ENCODE data around the gene IL1B.
"Not testable (repeated sequence)": the region's sequence is repeated elsewhere in the genome, so short reads cannot be mapped to it uniquely, and the experiment has no call there.

The IL1B gene

DNA sequence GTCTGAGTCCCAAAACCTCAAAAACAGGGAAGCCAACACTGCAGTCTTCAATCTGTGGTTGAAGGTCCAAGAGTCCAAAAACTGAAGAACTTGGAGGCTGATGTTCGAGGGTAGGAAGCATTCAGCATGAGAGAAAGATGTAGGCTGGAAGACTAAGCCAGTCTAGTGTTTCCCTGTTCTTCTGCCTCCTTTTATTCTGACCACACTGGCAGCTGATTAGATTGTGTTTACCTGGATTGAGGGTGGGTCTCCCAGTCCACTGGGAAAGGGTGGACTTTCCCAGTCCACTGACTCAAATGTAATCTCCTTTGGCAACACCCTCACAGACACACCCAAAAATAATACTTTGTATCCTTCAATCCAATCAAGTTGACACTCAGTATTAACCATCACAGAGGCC lies 27.5 kb upstream of the IL1B start:
- DNase-seq = no peak
- in situ Hi-C loops (cut with HindIII; ENCODE audit: low pct_ligation_motif_present, low pct_unique_long_range_greater_than_20kb, low sequenced_read_pairs) = no loop called here

DNA sequence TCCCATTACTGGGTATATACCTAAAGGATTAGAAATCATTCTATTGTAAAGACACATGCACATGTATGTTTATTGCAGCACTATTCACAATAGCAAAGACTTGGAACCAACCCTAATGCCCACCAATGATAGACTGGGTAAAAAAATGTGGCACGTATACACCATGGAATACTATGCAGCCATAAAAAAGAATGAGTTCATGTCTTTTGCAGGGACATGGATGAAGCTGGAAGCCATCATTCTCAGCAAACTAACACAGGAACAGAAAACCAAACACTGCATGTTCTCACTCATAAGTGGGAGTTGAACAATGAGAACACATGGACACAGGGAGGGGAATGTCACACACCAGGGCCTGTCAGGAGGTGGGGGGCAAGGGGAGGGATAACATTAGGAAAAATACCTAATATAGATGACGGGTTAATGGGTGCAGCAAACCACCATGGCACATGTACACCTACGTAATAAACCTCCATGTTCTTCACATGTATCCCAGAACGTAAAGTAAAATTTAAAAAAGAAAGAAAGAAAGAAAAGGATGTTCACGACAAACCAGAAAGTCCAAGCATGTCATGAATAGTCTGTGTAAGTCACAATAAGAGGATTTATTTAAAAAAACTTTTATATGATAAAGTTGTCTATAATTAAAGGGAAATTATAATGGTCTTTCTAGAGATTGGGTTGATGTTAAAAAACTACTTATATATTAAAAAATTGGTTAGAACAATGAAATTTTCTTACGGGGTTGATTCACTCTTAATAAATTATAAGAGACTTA lies 23.0 kb upstream of the IL1B start:
- peak; percentile 38 for DNase-seq

DNA sequence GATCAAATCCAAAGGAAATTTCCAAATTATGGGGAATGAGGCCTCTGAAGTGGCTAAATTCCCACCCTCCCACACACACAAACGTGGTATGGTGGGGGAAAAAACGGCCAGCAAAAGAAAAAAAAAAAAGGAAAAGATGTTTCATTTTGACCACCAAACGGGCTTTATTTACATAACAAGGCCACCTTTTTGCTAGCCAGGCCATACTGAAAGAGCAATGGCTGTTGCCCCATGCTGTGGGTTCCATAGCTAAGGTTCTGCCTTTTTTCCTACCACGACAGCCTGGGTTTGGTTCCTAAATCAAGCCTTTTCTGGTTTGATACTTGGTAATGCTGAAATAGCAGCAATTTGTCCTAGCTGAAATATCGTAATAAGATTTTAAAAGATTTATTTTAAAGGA lies 14.0 kb upstream of the IL1B start:
- DNase-seq = no peak
- in situ Hi-C loops (cut with HindIII; ENCODE audit: low pct_ligation_motif_present, low pct_unique_long_range_greater_than_20kb, low sequenced_read_pairs) = no loop called here

More for the DNA sequence above, 23.0 kb upstream of the IL1B start:
- in situ Hi-C loops (cut with HindIII; ENCODE audit: low pct_ligation_motif_present, low pct_unique_long_range_greater_than_20kb, low sequenced_read_pairs) = not testable (repeated sequence)

DNA sequence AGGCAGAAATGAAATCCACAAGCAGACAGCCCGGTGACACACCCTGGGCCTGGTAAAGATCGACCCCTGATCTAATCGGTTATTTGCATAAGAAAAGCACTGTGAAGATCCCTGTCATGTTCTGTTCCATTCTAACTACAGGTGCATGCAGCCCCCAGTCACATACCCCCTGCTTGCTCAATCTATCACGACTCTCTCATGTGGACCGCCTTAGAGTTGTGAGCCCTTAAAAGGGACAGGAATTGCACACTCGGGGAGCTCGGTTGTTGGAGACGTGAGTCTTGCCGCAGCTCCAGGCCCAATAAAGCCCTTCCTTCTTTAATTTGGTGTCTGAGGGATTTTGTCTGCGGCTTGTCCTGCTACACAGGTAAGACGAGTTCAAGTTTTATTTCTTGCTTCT lies 13.4 kb upstream of the IL1B start:
- DNase-seq = no peak
- in situ Hi-C loops (cut with HindIII; ENCODE audit: low pct_ligation_motif_present, low pct_unique_long_range_greater_than_20kb, low sequenced_read_pairs) = no loop called here

DNA sequence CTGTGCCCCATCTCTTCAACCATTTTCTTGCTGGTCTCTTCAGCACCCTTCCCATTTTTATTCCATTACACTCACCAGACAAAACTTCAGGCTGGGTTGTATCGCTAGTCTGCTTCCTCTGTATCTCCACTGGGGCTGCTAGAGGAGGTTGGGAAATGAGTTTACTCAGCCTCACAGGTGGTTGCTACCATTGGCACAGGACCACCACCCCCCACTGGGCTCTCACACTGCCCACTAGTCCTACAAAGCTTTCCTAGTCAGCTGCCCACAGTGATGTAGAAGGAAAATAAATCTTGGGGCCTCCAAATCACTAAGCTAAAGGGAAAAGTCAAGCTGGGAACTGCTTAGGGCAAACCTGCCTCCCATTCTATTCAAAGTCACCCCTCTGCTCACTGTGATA lies 12.3 kb upstream of the IL1B start:
- in situ Hi-C loops (cut with HindIII; ENCODE audit: low pct_ligation_motif_present, low pct_unique_long_range_greater_than_20kb, low sequenced_read_pairs) = no loop called here

DNA sequence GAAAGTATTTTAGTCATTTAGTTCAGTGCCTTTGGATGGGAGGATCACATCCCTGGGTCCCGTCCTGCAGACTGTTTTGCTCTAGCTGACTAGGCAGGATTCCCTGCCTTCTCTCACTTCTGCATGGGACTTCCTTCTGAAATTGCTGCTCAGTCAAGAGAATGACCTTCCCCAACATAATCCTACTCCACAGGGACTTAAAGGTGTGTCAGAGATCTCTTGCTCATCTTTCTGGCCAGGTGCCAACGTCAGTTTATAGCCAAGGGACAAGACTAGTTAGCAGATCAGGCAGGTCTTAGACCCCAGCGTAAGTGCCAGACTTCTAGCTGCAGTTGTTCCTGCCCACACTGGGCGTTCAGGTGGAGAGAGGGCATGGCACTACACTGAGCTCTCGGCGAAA lies 9.5 kb upstream of the IL1B start:
- in situ Hi-C loops (cut with HindIII; ENCODE audit: low pct_ligation_motif_present, low pct_unique_long_range_greater_than_20kb, low sequenced_read_pairs) = no loop called here
- no peak for DNase-seq

More for the DNA sequence above, 12.3 kb upstream of the IL1B start:
- no peak for DNase-seq

DNA sequence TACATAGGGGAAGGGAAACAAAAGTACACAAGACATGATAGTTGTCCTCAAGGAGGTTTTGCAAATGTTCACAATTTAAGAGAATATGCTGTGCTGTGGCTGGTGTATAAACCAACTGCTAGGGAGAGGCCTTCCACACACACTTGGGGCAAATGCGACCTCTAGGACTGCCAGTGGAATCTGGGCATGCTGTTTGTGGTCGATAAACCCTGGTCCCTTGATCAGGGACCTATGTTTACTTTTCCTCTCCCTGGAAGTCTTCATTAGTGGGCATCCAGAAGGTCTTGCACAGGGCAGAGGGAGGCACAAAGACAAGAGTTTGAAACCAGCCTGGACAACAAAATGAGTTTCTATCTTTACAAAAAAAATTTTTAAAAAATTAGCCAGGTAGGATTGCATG lies 7.3 kb upstream of the IL1B start:
- in situ Hi-C loops (cut with HindIII; ENCODE audit: low pct_ligation_motif_present, low pct_unique_long_range_greater_than_20kb, low sequenced_read_pairs) = no loop called here
- DNase-seq = no peak

DNA sequence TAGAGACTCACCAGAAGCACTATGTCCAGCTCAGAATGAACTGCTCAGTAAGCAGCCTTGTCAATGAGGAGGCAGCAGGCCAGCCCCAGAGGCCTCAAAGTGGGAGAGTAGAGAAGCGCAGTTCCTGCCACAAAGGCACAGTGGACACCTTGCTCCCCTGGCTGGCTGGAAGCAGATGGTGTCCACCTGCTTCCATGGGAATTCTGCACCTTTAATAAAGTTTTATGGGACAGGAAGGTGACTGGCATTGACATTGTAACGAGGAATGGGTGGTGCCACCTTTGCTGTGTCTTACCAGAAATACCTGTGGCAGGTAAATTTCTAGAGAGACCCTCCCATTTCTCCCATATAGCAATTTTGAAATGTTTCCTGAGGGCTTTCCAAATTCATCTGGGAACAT lies 6.7 kb upstream of the IL1B start:
- in situ Hi-C loops (cut with HindIII; ENCODE audit: low pct_ligation_motif_present, low pct_unique_long_range_greater_than_20kb, low sequenced_read_pairs) = no loop called here

DNA sequence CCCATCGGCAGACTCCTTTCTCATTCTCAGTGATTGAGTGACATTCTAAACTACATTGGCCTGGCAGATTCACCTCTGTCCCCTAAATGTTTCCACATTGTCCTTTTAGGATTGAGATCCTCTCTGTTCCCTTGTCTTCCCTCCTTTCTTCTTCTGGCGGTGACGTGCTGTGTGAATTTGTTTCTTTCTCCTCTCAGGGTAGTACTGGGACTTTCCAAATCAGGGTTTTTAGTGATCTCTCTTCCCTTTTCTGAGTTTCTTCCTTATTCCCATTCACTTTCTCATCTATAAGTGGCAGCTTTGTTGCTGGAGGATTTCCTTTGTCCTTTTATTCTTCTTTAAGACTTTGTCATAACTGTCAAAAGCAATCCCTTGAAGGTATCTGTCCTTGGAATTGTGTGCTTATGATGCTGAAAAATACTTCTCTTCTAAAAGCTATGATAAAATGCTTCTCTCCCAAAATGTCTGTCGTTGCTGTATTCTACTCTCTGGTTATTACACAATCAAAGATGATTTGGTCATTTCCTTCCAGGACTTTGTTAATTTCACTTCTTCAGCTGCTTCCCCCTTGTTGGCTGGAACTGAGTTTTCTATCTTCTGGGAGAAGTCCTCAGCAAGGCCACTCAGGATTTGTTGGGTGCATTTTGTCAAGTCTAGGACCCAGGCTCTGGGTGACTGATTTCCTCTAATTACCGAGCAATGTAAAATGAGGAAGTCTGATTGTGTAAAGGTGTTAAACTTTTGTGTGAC lies 4.9 kb upstream of the IL1B start:
- DNase-seq = no peak
- in situ Hi-C loops (cut with HindIII; ENCODE audit: low pct_ligation_motif_present, low pct_unique_long_range_greater_than_20kb, low sequenced_read_pairs) = no loop called here

More for the DNA sequence above, 6.7 kb upstream of the IL1B start:
- no peak for DNase-seq

DNA sequence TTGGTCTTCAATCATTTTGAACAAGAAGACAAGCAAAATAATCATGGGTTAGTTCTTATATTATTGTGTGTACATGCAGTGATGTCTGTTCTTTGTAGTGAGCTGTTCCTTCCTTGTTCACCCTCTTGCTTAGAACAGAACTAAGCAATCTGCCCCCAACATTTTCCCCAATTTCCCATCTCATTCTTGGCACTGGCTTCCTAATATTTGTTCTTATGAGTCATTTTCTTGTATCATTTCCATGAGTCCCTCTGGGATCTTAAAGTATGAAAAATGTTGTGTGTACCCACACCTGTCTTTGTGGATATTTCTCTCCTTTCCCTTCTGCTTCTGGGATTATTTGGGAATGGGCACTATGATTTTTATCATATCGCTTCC lies 3.5 kb upstream of the IL1B start:
- in situ Hi-C loops (cut with HindIII; ENCODE audit: low pct_ligation_motif_present, low pct_unique_long_range_greater_than_20kb, low sequenced_read_pairs) = no loop called here

DNA sequence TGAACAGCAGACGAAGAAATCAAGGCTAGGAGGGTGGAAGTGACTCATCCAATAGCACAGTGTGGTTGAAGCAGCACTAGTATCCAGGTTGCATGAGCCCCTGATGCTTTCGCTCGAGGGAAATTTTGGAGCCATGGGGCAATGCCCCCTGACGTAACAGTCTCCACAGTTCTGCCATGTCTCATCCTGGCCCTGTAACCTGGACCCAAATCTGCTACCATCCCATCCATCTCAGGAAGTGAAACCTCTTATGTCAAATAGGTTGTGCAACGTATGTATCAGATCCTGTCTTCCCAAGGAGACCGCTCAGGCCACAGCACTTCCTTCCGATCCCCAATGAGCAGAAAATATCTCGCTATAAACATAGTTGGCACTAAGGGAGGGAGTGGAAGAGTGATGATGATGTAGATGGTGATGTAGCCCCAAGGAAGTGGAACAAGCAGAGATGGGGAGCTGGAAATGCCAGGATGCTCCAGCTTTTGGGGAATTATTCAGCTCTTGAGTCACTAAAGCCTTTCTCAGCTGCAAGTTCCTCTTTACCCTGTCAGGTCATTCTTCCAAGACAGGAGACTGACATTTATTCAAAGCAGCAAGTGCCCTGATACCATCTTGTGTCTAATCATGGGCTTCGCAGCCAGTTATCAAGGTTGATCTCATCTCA lies 3.0 kb upstream of the IL1B start:
- in situ Hi-C loops (cut with HindIII; ENCODE audit: low pct_ligation_motif_present, low pct_unique_long_range_greater_than_20kb, low sequenced_read_pairs) = no loop called here
- DNase-seq = no peak

More for the DNA sequence above, 3.5 kb upstream of the IL1B start:
- DNase-seq = no peak

DNA sequence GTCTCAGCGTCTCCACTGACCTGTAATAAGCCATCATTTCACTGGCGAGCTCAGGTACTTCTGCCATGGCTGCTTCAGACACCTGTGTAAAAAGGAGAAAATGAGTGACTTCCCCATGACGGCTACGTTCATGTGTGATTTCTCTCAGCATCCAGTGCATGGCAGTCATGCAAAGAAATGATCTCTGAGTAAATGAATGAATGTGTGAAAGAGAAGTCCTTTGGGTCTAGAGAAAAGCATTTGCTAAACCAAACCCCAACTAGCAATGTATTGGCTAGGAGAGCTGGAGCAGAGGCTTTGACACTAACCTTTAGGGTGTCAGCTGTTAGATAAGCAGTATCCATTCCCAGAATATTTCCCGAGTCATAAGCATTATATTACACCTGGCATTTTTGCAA lies 417 bp downstream of the IL1B start:
- in situ Hi-C loops (cut with HindIII; ENCODE audit: low pct_ligation_motif_present, low pct_unique_long_range_greater_than_20kb, low sequenced_read_pairs) = no loop called here
- no peak for DNase-seq

DNA sequence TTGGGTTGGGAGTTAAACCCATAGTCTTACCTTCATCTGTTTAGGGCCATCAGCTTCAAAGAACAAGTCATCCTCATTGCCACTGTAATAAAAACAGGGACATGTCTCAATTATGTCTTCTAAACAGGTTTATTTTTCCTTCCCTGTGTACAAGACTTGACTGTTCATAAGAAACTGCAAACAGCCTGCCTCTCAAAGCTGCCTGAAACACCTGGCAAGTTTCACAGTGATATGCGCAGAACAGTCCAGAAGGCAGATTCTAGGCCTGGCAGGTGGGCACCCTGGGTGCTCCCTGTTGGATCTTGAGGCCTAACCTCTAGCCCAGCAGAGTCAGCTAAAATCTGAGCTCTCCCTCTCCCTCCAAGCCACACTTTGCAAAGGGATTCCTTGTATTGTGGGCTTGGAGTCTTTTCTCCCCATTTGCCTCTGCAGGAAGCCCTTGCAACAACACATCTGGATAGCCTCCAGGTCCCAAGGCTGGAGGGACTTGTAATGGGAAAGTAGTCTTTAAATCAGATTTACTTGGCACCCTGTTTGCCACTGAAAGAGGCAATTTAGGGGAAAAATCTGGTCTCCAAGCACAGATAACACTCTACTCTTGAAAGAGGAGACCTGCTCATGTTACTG lies 930 bp downstream of the IL1B start:
- no peak for DNase-seq
- in situ Hi-C loops (cut with HindIII; ENCODE audit: low pct_ligation_motif_present, low pct_unique_long_range_greater_than_20kb, low sequenced_read_pairs) = no loop called here

DNA sequence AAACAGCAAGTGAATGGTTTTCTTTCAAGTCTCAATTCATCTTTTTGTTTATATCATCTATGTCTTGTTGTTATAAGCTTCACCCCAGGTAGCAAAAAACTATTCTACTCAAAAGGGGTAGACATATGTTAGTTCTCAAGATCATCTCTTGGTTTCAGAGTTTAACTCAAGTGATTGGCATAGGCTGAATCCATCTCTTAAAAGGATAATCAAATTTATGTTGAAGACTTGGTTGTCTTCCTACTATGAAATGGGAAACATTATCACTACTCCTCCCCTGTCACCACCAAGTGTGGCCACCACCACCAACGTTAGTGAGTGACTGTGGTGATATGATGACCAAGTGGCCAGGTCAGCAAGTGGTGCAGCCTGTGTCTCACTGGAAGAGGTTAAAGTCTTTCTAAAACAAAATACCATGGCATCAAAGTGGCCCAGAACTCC lies 1.5 kb downstream of the IL1B start:
- DNase-seq = no peak
- in situ Hi-C loops (cut with HindIII; ENCODE audit: low pct_ligation_motif_present, low pct_unique_long_range_greater_than_20kb, low sequenced_read_pairs) = no loop called here

DNA sequence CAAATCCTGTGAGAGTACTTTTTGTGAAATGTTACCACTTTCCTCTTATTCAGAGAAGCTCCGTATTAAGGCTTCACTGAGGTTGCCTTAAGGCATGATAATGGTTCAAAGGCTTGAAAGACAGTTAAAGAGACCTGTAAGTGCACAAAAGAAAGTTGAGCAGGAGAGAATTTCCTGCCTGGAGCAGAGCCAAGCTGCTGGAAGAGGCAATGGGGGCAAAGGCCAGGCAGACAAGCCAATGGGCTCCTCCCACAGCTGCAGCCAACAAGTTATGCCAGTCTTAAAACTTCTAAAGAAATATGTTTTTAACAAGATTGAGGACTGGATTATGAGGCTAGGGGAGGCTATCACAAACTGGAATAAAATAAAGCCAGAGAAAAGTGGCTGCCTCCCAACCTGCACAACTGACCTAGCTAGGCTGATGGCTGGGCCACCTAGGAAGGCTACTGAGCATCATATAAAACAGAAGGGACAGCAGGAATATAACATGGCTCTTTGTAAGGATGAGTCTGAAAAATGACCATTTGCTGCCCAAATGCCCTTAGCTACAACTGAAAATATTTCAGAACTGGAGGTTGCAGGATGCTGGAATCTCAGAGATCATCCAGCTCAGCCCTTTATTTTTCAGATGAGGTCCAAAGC lies 2.1 kb downstream of the IL1B start:
- DNase-seq = no peak
- in situ Hi-C loops (cut with HindIII; ENCODE audit: low pct_ligation_motif_present, low pct_unique_long_range_greater_than_20kb, low sequenced_read_pairs) = no loop called here

DNA sequence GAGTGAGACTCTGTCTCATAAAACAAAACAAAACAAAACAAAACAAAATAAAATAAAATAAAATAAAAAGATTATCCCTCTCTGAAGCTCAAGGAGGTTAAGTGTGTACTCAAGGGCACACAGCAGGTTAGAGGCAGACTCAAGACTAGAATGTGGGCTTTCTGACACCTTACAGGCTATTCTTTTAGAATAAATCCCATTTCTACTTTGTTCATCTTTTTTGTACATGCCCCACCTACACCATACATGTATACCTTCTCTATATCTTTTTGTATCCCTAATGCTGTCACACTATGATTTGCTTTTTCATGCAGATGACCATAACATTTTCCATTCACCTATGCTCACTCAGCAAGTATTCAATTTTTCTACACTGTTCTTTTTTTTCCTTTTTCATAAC lies 2.6 kb downstream of the IL1B start:
- DNase-seq = no peak
- in situ Hi-C loops (cut with HindIII; ENCODE audit: low pct_ligation_motif_present, low pct_unique_long_range_greater_than_20kb, low sequenced_read_pairs) = no loop called here

DNA sequence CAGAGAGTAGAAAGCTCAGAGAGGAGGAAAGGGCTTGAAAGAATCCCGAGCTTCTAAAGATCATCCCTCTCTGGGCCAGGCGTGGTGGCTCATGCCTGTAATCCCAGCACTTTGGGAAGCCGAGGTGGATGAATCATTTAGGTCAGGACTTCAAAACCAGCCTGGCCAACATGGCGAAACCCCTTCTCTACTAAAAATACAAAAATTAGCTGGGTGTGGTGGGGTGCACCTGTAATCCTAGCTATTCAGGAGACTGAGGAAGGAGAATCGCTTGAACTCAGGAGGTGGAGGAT lies 3.0 kb downstream of the IL1B start:
- DNase-seq; in situ Hi-C loops (cut with HindIII; ENCODE audit: low pct_ligation_motif_present, low pct_unique_long_range_greater_than_20kb, low sequenced_read_pairs): not testable (repeated sequence)

DNA sequence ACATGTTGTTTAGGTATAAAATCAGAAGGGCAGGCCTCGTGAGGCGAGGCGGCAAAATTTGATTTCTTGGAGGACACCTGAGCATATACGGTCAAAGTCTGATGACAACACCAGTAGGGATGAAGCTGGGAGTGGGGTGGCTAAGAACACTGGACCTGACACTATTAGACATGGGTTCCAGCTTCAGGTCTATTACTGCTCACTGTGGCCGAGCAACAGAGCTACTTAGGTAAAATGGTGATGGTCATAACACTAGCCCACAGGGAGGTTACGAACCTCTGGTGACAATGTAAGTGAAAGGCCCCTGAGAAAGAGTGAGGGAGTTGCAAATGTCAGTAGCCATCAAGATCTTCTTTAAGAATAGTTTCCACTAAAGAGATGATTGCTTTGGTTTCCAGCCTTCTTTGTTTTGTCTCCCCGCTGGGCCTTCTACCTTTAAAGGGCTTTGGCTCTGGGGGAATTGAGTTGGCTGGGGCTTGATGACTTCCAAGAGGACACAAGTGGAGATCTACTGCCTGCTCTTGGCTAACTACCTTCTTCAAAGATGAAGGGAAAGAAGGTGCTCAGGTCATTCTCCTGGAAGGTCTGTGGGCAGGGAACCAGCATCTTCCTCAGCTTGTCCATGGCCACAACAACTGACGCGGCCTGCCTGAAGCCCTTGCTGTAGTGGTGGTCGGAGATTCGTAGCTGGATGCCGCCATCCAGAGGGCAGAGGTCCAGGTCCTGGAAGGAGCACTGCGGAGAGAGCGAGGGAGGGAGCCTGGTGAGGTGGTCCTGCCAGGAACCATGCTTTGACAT lies 3.5 kb downstream of the IL1B start:
- in situ Hi-C loops (cut with HindIII; ENCODE audit: low pct_ligation_motif_present, low pct_unique_long_range_greater_than_20kb, low sequenced_read_pairs) = no loop called here
- no peak for DNase-seq

All from ACHN (cell line).